Erythroblast (primary cell): ENCODE results near the gene PACS2.

Experiments used
- GATA1 ChIP-seq: IDR thresholded peaks from 2 replicates; pipeline ENCODE4 v1.6.1; 2011; ENCODE audit warnings: low read depth, mild to moderate bottlenecking, control low read depth, low read length, moderate library complexity
- POLR2A ChIP-seq: IDR thresholded peaks from 2 replicates; pipeline ENCODE4 v1.6.1; 2011; ENCODE audit warnings: mild to moderate bottlenecking, low read length

DNA sequence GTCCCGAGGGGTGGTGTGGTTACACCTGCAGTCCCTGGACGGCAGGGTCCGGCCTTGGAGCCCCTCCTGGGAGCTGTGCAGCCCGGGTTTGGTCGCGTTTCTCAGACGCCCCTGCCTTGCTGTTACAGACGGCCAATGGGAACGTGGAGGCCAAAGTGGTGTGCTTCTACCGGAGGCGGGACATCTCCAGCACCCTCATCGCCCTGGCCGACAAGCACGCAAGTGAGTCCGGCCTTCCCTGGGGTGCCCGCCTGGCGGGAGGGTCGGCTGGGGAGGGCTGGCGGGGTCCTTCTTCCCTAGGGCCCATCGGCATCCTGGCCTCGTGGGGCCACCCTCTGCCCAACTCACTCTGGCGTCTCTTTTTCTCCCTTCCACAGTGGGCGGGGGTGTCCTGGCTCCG lies 130.7 kb downstream of the PACS2 start:
- TF ChIP-seq POLR2A: no peak
- no peak for TF ChIP-seq GATA1
